Caco-2 (cell line): ENCODE data around the gene SMIM15. TPM values are rescaled to one million over a fixed set of nuclear protein-coding genes. Genes with fewer than 3 reads are reported as not detected.

ENCODE experiments used
- BruUV-seq: library from RNA; stranded (reverse); fragments of 400-500 nt; replicated peaks from 2 replicates; lab custom pipeline; 2021; lab: Mats Ljungman, UMichigan
- CTCF ChIA-PET: fragments of 300-600 bp; sonication (Branson Sonifier 250); formaldehyde crosslinking; loops from one replicate; lab custom pipeline; 2022; ENCODE audit warnings: antibody characterized with exemption; lab: Charles Lee
- POLR2A ChIA-PET: fragments of 300-600 bp; sonication (Branson Sonifier 250); formaldehyde crosslinking; loops from one replicate; lab custom pipeline; 2022; ENCODE audit warnings: antibody characterized with exemption; lab: Charles Lee
- DNase-seq, 2 experiments: peaks; one replicate each; pipeline versions ENCODE4 v3.0.0 to v3.0.0-alpha.2; 2020 to 2022
- H3K27me3 ChIP-seq: replicated peaks from 2 replicates; pipeline ENCODE4 v1.6.0; 2011; ENCODE audit warnings: low read length; ENCODE audit not compliant: control insufficient read depth, insufficient read depth
- H3K36me3 ChIP-seq: 2 replicates; pipeline ENCODE4 v1.5.1; 2011; ENCODE audit warnings: low read length; ENCODE audit not compliant: control insufficient read depth, insufficient read depth
- H3K4me1 ChIP-seq: fragments of 250-450 bp; sonication (Bioruptor Pico); 2 replicates; pipeline ENCODE4 v1.5.1; 2020; ENCODE audit warnings: mild to moderate bottlenecking
- H3K4me3 ChIP-seq: 2 replicates; pipeline ENCODE4 v1.5.1; 2011; ENCODE audit warnings: low read depth, mild to moderate bottlenecking, control low read depth, low read length
- H3K9me3 ChIP-seq: fragments of 250-450 bp; sonication (Bioruptor Pico); 2 replicates; pipeline ENCODE4 v1.5.1; 2020; ENCODE audit warnings: mild to moderate bottlenecking, moderate library complexity
- H3K27ac Mint-ChIP-seq: one replicate; pipeline ENCODE4 v1.8.0; 2022; ENCODE audit warnings: mixed read lengths; ENCODE audit not compliant: unreplicated experiment
- H3K27me3 Mint-ChIP-seq: one replicate; pipeline ENCODE4 v1.8.0; 2022; ENCODE audit warnings: mixed read lengths; ENCODE audit not compliant: insufficient read depth, unreplicated experiment
- H3K36me3 Mint-ChIP-seq: one replicate; pipeline ENCODE4 v1.8.0; 2022; ENCODE audit warnings: mild to moderate bottlenecking, mixed read lengths; ENCODE audit not compliant: insufficient read depth, unreplicated experiment
- H3K4me1 Mint-ChIP-seq: one replicate; pipeline ENCODE4 v1.8.0; 2022; ENCODE audit warnings: low read depth, mixed read lengths; ENCODE audit not compliant: unreplicated experiment
- H3K4me3 Mint-ChIP-seq: one replicate; pipeline ENCODE4 v1.8.0; 2022; ENCODE audit warnings: mild to moderate bottlenecking, moderate library complexity, mixed read lengths; ENCODE audit not compliant: unreplicated experiment
- H3K9me3 Mint-ChIP-seq: one replicate; pipeline ENCODE4 v1.8.0; 2022; ENCODE audit warnings: mixed read lengths; ENCODE audit not compliant: unreplicated experiment
- CTCF ChIP-seq, 2 experiments: fragments of 200-600 bp in 1 of 2; IDR thresholded peaks; 1 replicate in 1 of 2; 2 replicates in 1 of 2; pipeline versions ENCODE4 v1.5.1 to v1.8.0; 2011 to 2022; ENCODE audit warnings: antibody characterized with exemption in 1 of 2, control low read depth in 1 of 2, inconsistent platforms in 1 of 2, low read depth in 1 of 2, low read length in 1 of 2, mild to moderate bottlenecking in 1 of 2, moderate library complexity in 1 of 2; ENCODE audit not compliant: insufficient read depth in 1 of 2, severe bottlenecking in 1 of 2, unreplicated experiment in 1 of 2
- intact Hi-C: fragments of 100-400 bp; cut with micrococcal nuclease; formaldehyde crosslinking; loops from one replicate; pipeline ENCODE4 v1.10.0; 2022; ENCODE audit not compliant: unreplicated experiment
- total RNA-seq: library from RNA; stranded (reverse); gene quantifications from 2 replicates; pipeline ENCODE4 v1.2.3, GENCODE V29; 2022

Gene SMIM15
- total RNA-seq, 1 experiment from 2014 or later, result 57.7 TPM

- BruUV-seq, result no TSS peak
- intact Hi-C loops, result no loop called here
- H3K4me1 Mint-ChIP-seq, result no peaks in the 10 kb centered on the region
- no peak overlapping the region for H3K4me3 Mint-ChIP-seq
- H3K4me1 ChIP-seq, result no peaks in the 10 kb centered on the region
- H3K36me3 ChIP-seq, result no peaks in the 10 kb centered on the region
- POLR2A ChIA-PET, result interaction anchor here (0.7 kb wide), 1 partner anchor 149 kb away, joined by 6 read pairs; no protein-coding TSS in a partner anchor
- DNase-seq, result no peak
- H3K27ac Mint-ChIP-seq, result no peak overlapping the region
- H3K27me3 Mint-ChIP-seq, result peaks cover 6% of the 10 kb centered on the region
- H3K9me3 Mint-ChIP-seq, result no peaks in the 10 kb centered on the region
- no peaks in the 10 kb centered on the region for H3K36me3 Mint-ChIP-seq
- CTCF ChIA-PET, result no interaction called here
- no peak overlapping the region for H3K4me3 ChIP-seq
- H3K27me3 ChIP-seq, result no peaks in the 10 kb centered on the region
- TF ChIP-seq CTCF (IDR thresholded peaks at IDR 0.05; ENCODE audit: insufficient read depth in 1 of 2, low read depth in 1 of 2, low read length in 1 of 2, severe bottlenecking in 1 of 2, unreplicated experiment in 1 of 2), result no peak
- H3K9me3 ChIP-seq, result no peaks in the 10 kb centered on the region
Observed at GRCh38 chr5:61182449-61182848, 20.2 kb upstream of the SMIM15 start.

- no peaks in the 10 kb centered on the region for H3K36me3 Mint-ChIP-seq
- H3K9me3 Mint-ChIP-seq, result no peaks in the 10 kb centered on the region
- Histone ChIP-seq H3K9me3 (no peaks in the 10 kb centered on the region), H3K36me3 (no peaks in the 10 kb centered on the region), H3K4me1 (no peaks in the 10 kb centered on the region), H3K4me3 (no peak overlapping the region), H3K27me3 (no peaks in the 10 kb centered on the region; the same call in 1 of the 2 replicates)
- H3K27ac Mint-ChIP-seq, result no peak overlapping the region
- no peak for DNase-seq
- H3K4me3 Mint-ChIP-seq, result no peak overlapping the region
- ChIA-PET CTCF (no interaction called here), POLR2A (no interaction called here)
- no peaks in the 10 kb centered on the region for H3K27me3 Mint-ChIP-seq
- no TSS peak for BruUV-seq
- intact Hi-C loops, result no loop called here
- no peaks in the 10 kb centered on the region for H3K4me1 Mint-ChIP-seq
- TF ChIP-seq CTCF (IDR thresholded peaks at IDR 0.05; ENCODE audit: insufficient read depth in 1 of 2, low read depth in 1 of 2, low read length in 1 of 2, severe bottlenecking in 1 of 2, unreplicated experiment in 1 of 2), result no peak
Observed at GRCh38 chr5:61180886-61181285, 18.6 kb upstream of the SMIM15 start.

GRCh38 chr5:61178702-61179101, 16.4 kb upstream of the SMIM15 start:
- Histone ChIP-seq H3K36me3 (no peaks in the 10 kb centered on the region), H3K4me1 (no peaks in the 10 kb centered on the region), H3K4me3 (no peak overlapping the region), H3K9me3 (no peaks in the 10 kb centered on the region), H3K27me3 (no peaks in the 10 kb centered on the region; the same call in 1 of the 2 replicates)
- CTCF ChIA-PET, result no interaction called here
- no TSS peak for BruUV-seq
- Mint-ChIP-seq H3K36me3 (no peaks in the 10 kb centered on the region), H3K4me3 (no peak overlapping the region), H3K9me3 (no peaks in the 10 kb centered on the region), H3K4me1 (no peaks in the 10 kb centered on the region), H3K27me3 (no peaks in the 10 kb centered on the region), H3K27ac (no peak overlapping the region)
- POLR2A ChIA-PET, result no interaction called here
- intact Hi-C loops, result no loop called here
- no peak for TF ChIP-seq CTCF (IDR thresholded peaks at IDR 0.05; ENCODE audit: insufficient read depth in 1 of 2, low read depth in 1 of 2, low read length in 1 of 2, severe bottlenecking in 1 of 2, unreplicated experiment in 1 of 2)
- DNase-seq, result no peak
